WERI-Rb-1 (cell line): ENCODE data around the gene SASH3.

Source experiments
- DNase-seq: peaks from one replicate; pipeline ENCODE4 v3.0.0-alpha.2; 2020
- H3K27ac ChIP-seq: fragments of 250-450 bp; sonication (Bioruptor Pico); 2 replicates; pipeline ENCODE4 v1.5.1; 2020; ENCODE audit warnings: mild to moderate bottlenecking, moderate library complexity
- H3K27me3 ChIP-seq: fragments of 250-450 bp; sonication (Bioruptor Pico); 2 replicates; pipeline ENCODE4 v1.5.1; 2021; ENCODE audit warnings: mild to moderate bottlenecking, low read depth, moderate library complexity; ENCODE audit not compliant: insufficient read depth, severe bottlenecking
- H3K36me3 ChIP-seq: fragments of 250-450 bp; sonication (Bioruptor Pico); 2 replicates; pipeline ENCODE4 v1.5.1; 2020; ENCODE audit warnings: mild to moderate bottlenecking, moderate library complexity
- H3K4me3 ChIP-seq: 2 replicates; pipeline ENCODE4 v1.5.1; 2011; ENCODE audit warnings: low read depth, mild to moderate bottlenecking, control low read depth, low read length
- H3K9me3 ChIP-seq: fragments of 250-450 bp; sonication (Bioruptor Pico); 2 replicates; pipeline ENCODE4 v1.5.1; 2021; ENCODE audit warnings: mild to moderate bottlenecking, moderate library complexity; ENCODE audit not compliant: severe bottlenecking
- TF ChIP-seq, protein P1 (sequence below): IDR thresholded peaks from 2 replicates; pipeline ENCODE4 v1.5.1; 2011; ENCODE audit warnings: low read depth, mild to moderate bottlenecking, control low read depth, inconsistent platforms, low read length

SASH3 gene

DNA sequence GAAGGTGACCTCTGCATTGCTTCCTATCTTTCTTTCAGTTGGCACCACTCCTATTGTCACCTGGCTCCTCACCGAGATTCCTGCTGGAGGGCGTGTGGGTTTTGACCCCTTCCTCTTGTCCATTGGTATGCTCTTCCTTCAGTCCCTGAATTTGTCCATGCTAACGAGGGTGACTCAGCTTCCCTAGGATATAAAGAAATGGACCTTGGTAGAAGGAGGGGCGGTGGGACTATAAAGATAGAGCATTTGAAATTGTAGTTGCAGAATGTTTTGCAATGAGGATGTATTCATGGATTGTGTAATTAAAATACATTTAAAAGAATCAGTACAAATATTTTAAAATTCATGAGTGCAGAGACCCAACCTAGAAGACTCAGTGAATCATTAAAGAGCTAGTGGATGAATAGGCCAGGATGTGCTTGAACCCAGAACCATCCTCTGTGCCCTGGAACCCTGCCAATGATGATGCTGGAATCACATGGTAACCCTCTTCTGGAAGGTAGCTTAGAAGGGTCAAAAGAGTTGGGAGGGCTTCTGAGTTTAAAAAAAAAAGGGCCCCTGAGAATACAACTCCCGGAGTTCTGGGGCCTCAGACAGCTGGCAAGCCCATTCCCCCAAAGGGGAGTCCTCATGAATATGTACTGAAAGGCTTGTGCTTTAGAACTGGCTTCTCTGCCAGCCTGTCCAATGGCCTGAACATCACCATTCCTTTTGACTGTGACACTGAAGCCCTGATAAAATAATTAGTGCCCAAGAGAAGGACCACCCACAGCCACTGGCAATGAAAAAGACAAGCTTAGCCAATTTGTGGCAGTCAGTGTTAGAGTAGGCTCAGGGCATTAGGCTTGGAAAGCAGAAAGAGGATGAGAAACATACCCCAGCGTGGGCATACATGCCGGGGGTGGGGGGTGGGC is 32.9 kb upstream of the SASH3 start:
- Histone ChIP-seq H3K9me3 (no peaks in the 10 kb centered on the region), H3K4me3 (no peak overlapping the region), H3K27ac (no peak overlapping the region), H3K27me3 (peaks cover 4% of the 10 kb centered on the region), H3K36me3 (no peaks in the 10 kb centered on the region)
- TF ChIP-seq, protein P1, sequence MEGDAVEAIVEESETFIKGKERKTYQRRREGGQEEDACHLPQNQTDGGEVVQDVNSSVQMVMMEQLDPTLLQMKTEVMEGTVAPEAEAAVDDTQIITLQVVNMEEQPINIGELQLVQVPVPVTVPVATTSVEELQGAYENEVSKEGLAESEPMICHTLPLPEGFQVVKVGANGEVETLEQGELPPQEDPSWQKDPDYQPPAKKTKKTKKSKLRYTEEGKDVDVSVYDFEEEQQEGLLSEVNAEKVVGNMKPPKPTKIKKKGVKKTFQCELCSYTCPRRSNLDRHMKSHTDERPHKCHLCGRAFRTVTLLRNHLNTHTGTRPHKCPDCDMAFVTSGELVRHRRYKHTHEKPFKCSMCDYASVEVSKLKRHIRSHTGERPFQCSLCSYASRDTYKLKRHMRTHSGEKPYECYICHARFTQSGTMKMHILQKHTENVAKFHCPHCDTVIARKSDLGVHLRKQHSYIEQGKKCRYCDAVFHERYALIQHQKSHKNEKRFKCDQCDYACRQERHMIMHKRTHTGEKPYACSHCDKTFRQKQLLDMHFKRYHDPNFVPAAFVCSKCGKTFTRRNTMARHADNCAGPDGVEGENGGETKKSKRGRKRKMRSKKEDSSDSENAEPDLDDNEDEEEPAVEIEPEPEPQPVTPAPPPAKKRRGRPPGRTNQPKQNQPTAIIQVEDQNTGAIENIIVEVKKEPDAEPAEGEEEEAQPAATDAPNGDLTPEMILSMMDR = no peak
- DNase-seq = no peak

DNA sequence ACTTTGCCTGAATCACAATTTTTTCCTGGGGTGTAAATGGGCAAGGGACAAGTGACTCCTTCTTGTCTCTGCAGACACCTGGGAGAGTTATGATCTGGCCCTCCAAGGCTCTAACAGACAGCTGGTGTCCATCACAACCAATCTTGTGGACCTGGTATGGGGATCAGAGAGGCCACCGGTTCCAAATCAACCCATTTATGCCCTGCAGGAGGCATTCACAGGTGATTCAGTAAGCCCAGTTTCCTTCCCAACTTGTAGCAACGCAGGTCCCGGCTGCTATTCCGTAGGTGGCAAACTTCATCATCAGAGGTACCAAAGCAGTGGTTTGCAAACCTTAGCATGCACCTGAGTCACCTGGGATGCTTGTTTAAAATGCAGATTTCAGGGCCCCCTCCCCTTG is 32.2 kb upstream of the SASH3 start:
- H3K27ac ChIP-seq = no peak overlapping the region
- no peak for DNase-seq
- H3K9me3 ChIP-seq = no peaks in the 10 kb centered on the region
- H3K4me3 ChIP-seq = no peak overlapping the region
- peaks cover 4% of the 10 kb centered on the region for H3K27me3 ChIP-seq
- TF ChIP-seq, protein P1 = no peak
- H3K36me3 ChIP-seq = no peaks in the 10 kb centered on the region

DNA sequence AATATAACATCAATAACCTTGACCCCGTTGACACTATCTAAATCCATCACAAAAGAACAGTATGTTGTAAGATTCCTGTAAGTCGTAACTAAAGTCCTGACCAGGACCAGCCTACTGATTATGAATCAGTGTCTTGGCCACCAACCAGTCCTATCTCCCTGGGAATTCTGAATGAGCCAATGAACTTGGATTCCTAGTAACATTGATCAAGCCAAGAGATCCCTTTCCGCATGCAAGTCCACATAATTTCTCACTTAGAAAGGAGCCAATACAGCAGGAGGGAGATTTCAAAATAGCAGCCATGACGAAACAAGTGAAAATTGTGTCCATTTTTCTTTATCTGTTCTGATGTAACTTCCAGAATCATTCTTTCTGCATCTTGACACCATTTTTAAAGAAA is 31.4 kb upstream of the SASH3 start:
- Histone ChIP-seq H3K4me3 (no peak overlapping the region), H3K9me3 (no peaks in the 10 kb centered on the region), H3K27me3 (peaks cover 4% of the 10 kb centered on the region), H3K36me3 (no peaks in the 10 kb centered on the region), H3K27ac (no peak overlapping the region)
- TF ChIP-seq, protein P1 = no peak
- DNase-seq = no peak

DNA sequence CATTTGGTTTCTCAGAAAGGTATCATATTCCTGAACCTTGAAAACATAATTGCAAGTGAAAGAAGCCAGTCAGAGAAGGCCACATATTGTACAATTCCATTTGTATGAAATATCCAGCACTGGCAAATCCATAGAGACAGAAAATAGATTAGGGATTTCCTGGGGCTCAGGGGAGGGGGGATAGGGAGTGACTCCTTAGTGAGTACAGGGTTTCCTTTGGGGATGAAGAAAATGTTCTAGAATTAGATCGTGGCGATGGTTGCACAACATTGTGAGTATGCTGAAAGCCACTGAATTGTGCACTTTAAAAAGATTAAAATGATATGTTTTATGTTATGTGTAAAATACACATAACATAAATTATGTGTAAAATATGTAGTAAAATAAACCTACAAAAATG is 30.7 kb upstream of the SASH3 start:
- DNase-seq = no peak
- Histone ChIP-seq H3K9me3 (no peaks in the 10 kb centered on the region), H3K4me3 (no peak overlapping the region), H3K27ac (no peak overlapping the region), H3K36me3 (no peaks in the 10 kb centered on the region), H3K27me3 (peaks cover 4% of the 10 kb centered on the region)
- TF ChIP-seq, protein P1 = no peak

DNA sequence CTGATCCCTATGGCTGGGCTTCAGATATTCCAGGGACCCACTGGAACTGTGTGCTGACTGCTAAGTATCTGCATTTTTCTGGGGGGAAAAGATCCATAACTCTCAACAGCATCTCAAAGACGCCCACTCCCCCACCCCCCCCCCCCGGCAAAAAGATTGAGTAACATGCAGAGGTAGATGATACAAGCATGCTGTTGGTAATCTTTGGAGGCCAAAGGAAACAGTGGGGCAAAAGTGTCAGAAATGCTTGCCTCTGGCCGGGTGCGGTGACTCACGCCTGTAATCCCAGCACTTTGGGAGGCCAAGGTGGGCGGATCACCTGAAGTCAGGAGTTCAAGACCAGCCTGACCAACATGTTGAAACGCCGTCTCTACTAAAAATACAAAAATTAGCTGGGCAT is 28.8 kb upstream of the SASH3 start:
- DNase-seq = no peak
- H3K27ac ChIP-seq = no peak overlapping the region
- H3K27me3 ChIP-seq = peaks cover 8% of the 10 kb centered on the region
- no peaks in the 10 kb centered on the region for H3K36me3 ChIP-seq
- TF ChIP-seq, protein P1 = no peak
- no peaks in the 10 kb centered on the region for H3K9me3 ChIP-seq
- no peak overlapping the region for H3K4me3 ChIP-seq
